H9 (cell line): ENCODE measurements around the gene H2AZ1. TPM values are rescaled to one million over a fixed set of nuclear protein-coding genes. Genes with fewer than 3 reads are reported as not detected.

Source experiments
- DNase-seq: peaks from one replicate; pipeline ENCODE4 v3.0.0-alpha.2; 2017
- H2AFZ ChIP-seq: one replicate; pipeline ENCODE4 v1.6.1; 2013; ENCODE audit warnings: mild to moderate bottlenecking, low read length, control low read depth, moderate library complexity
- H2AK5ac ChIP-seq: 2 replicates; pipeline ENCODE4 v1.6.1; 2013; ENCODE audit warnings: low read length, control low read depth, mixed read lengths; ENCODE audit not compliant: insufficient read length
- H2BK120ac ChIP-seq: one replicate; pipeline ENCODE4 v1.6.1; 2013; ENCODE audit warnings: low read depth, mild to moderate bottlenecking, low read length, control low read depth, inconsistent platforms; ENCODE audit not compliant: poor library complexity, severe bottlenecking
- H2BK12ac ChIP-seq: 2 replicates; pipeline ENCODE4 v1.6.1; 2013; ENCODE audit warnings: low read length, control low read depth, mixed read lengths, low read depth; ENCODE audit not compliant: insufficient read length
- H2BK15ac ChIP-seq: 2 replicates; pipeline ENCODE4 v1.6.1; 2013; ENCODE audit warnings: low read depth, low read length, control low read depth
- H2BK20ac ChIP-seq: one replicate; pipeline ENCODE4 v1.6.1; 2013; ENCODE audit warnings: low read depth, mild to moderate bottlenecking, low read length, control low read depth, inconsistent platforms; ENCODE audit not compliant: poor library complexity, severe bottlenecking
- H2BK5ac ChIP-seq: 2 replicates; pipeline ENCODE4 v1.6.1; 2013; ENCODE audit warnings: low read length, control low read depth, mixed read lengths; ENCODE audit not compliant: insufficient read length
- H3K14ac ChIP-seq: 2 replicates; pipeline ENCODE4 v1.6.1; 2013; ENCODE audit warnings: low read length, control low read depth; ENCODE audit not compliant: insufficient read depth
- H3K18ac ChIP-seq: 2 replicates; pipeline ENCODE4 v1.6.1; 2013; ENCODE audit warnings: low read depth, mild to moderate bottlenecking, mixed read lengths, low read length, control low read depth; ENCODE audit not compliant: insufficient read length
- H3K23ac ChIP-seq: 2 replicates; pipeline ENCODE4 v1.6.1; 2013; ENCODE audit warnings: low read length, control low read depth, mixed read lengths, low read depth; ENCODE audit not compliant: insufficient read length
- H3K23me2 ChIP-seq: 2 replicates; pipeline ENCODE4 v1.6.1; 2013; ENCODE audit warnings: low read depth, mild to moderate bottlenecking, mixed read lengths, low read length, control low read depth; ENCODE audit not compliant: insufficient read length, poor library complexity, severe bottlenecking
- H3K27ac ChIP-seq: 2 replicates; pipeline ENCODE4 v1.5.1; 2013; ENCODE audit warnings: low read length, control low read depth, mixed read lengths, low read depth; ENCODE audit not compliant: insufficient read length
- H3K27me3 ChIP-seq: 2 replicates; pipeline ENCODE4 v1.6.1; 2013; ENCODE audit warnings: low read length, control low read depth, inconsistent platforms; ENCODE audit not compliant: insufficient read depth
- H3K4ac ChIP-seq: 2 replicates; pipeline ENCODE4 v1.6.1; 2013; ENCODE audit warnings: low read depth, mild to moderate bottlenecking, control low read depth, inconsistent platforms, low read length, moderate library complexity
- H3K4me1 ChIP-seq: 2 replicates; pipeline ENCODE4 v1.6.1; 2013; ENCODE audit warnings: low read length, control low read depth, inconsistent platforms; ENCODE audit not compliant: insufficient read depth
- H3K4me2 ChIP-seq: 2 replicates; pipeline ENCODE4 v1.6.1; 2013; ENCODE audit warnings: low read length, control low read depth, mixed read lengths; ENCODE audit not compliant: insufficient read length, insufficient read depth
- H3K56ac ChIP-seq: 2 replicates; pipeline ENCODE4 v1.6.1; 2013; ENCODE audit warnings: low read depth, mild to moderate bottlenecking, mixed read lengths, low read length, control low read depth; ENCODE audit not compliant: insufficient read length
- H3K79me1 ChIP-seq: 2 replicates; pipeline ENCODE4 v1.6.1; 2013; ENCODE audit warnings: low read depth, mild to moderate bottlenecking, moderate library complexity, low read length, control low read depth, inconsistent platforms; ENCODE audit not compliant: insufficient read depth, poor library complexity, severe bottlenecking
- H3K79me2 ChIP-seq: 2 replicates; pipeline ENCODE4 v1.6.1; 2013; ENCODE audit warnings: low read length, control low read depth, inconsistent platforms; ENCODE audit not compliant: insufficient read depth
- H3K9ac ChIP-seq: 2 replicates; pipeline ENCODE4 v1.6.1; 2013; ENCODE audit warnings: low read length, control low read depth, mixed read lengths; ENCODE audit not compliant: insufficient read length; ENCODE audit errors: extremely low read depth
- H3K9me3 ChIP-seq: one replicate; pipeline ENCODE4 v1.6.1; 2013; ENCODE audit warnings: low read depth, low read length, inconsistent platforms; ENCODE audit not compliant: control insufficient read depth
- H3T11ph ChIP-seq: one replicate; pipeline ENCODE4 v1.6.1; 2013; ENCODE audit warnings: mild to moderate bottlenecking, low read length, control low read depth, inconsistent platforms
- H4K20me1 ChIP-seq: one replicate; pipeline ENCODE4 v1.6.1; 2013; ENCODE audit not compliant: control insufficient read depth, insufficient read length, insufficient read depth
- H4K5ac ChIP-seq: 2 replicates; pipeline ENCODE4 v1.6.1; 2013; ENCODE audit warnings: low read depth, mild to moderate bottlenecking, mixed read lengths, low read length, control low read depth; ENCODE audit not compliant: insufficient read length
- H4K8ac ChIP-seq: replicated peaks from 2 replicates; pipeline ENCODE4 v1.6.1; 2013; ENCODE audit warnings: low read length, control low read depth, mixed read lengths, low read depth; ENCODE audit not compliant: insufficient read length
- H4K91ac ChIP-seq: 2 replicates; pipeline ENCODE4 v1.6.1; 2013; ENCODE audit warnings: low read depth, mild to moderate bottlenecking, moderate library complexity, mixed read lengths, low read length, control low read depth; ENCODE audit not compliant: insufficient read length
- H3K27ac Mint-ChIP-seq, 3 experiments: 2 replicates in 2 of 3; 3 replicates in 1 of 3; pipeline ENCODE4 v1.8.0; 2020 to 2021; ENCODE audit warnings: mixed read lengths in 3 of 3, mild to moderate bottlenecking in 1 of 3, moderate library complexity in 1 of 3
- H3K27me3 Mint-ChIP-seq: 2 replicates; pipeline ENCODE4 v1.8.0; 2021; ENCODE audit warnings: low read depth, mild to moderate bottlenecking, moderate library complexity, mixed read lengths
- H3K36me3 Mint-ChIP-seq, 3 experiments: 2 replicates in 2 of 3; 3 replicates in 1 of 3; pipeline ENCODE4 v1.8.0; 2020 to 2021; ENCODE audit warnings: low read depth in 3 of 3, mixed read lengths in 3 of 3; ENCODE audit not compliant: insufficient read depth in 1 of 3
- H3K4me1 Mint-ChIP-seq, 2 experiments: 2 replicates each; pipeline ENCODE4 v1.8.0; 2020; ENCODE audit warnings: mixed read lengths in 2 of 2
- H3K4me3 Mint-ChIP-seq, 2 experiments: 2 replicates in 1 of 2; 3 replicates in 1 of 2; pipeline ENCODE4 v1.8.0; 2020 to 2021; ENCODE audit warnings: mild to moderate bottlenecking in 2 of 2, mixed read lengths in 2 of 2, moderate library complexity in 1 of 2
- H3K9me3 Mint-ChIP-seq, 2 experiments: 2 replicates in 1 of 2; 3 replicates in 1 of 2; pipeline ENCODE4 v1.8.0; 2020; ENCODE audit warnings: mild to moderate bottlenecking in 2 of 2, mixed read lengths in 2 of 2, moderate library complexity in 1 of 2
- CTCF ChIP-seq: fragments of 200-600 bp; sonication (generic); conservative IDR thresholded peaks from 3 replicates; pipeline ENCODE4 v1.8.0; 2021; ENCODE audit warnings: antibody characterized with exemption, mild to moderate bottlenecking
- WGBS: extraction: QIAGEN DNeasy Blood & Tissue Kit; methylation state at CpG from one replicate; pipeline ENCODE4 v1.1.7; 2013; ENCODE audit warnings: missing lambda C conversion rate, low lambda C conversion rate, mixed read lengths; ENCODE audit not compliant: insufficient read length; ENCODE audit errors: extremely low coverage; 5-methylcytosine and 5-hydroxymethylcytosine counted together
- total RNA-seq: library from RNA; stranded (reverse); gene quantifications from 2 replicates; pipeline ENCODE4 v1.2.1, GENCODE V29; 2021

The H2AZ1 gene
- total RNA-seq, 1 experiment from 2014 or later = 811 TPM

GRCh38 chr4:99917575-99917974 lies 32.5 kb downstream of the H2AZ1 start:
- Histone ChIP-seq H2BK5ac (no peak overlapping the region), H3K4me2 (no peak overlapping the region), H3K23me2 (no peaks in the 10 kb centered on the region), H3K18ac (no peak overlapping the region), H3K9ac (no peak overlapping the region), H3K4ac (no peak overlapping the region), H3K79me1 (no peaks in the 10 kb centered on the region), H2BK120ac (no peak overlapping the region), H3K27me3 (no peaks in the 10 kb centered on the region), H3K9me3 (no peaks in the 10 kb centered on the region), H4K20me1 (no peaks in the 10 kb centered on the region), H3K4me1 (no peaks in the 10 kb centered on the region), H4K8ac (no peak overlapping the region), H2AFZ (no peak overlapping the region), H2BK12ac (no peak overlapping the region), H3K27ac (no peak overlapping the region), H3K23ac (no peak overlapping the region), H4K91ac (no peak overlapping the region), H2AK5ac (no peak overlapping the region), H4K5ac (no peak overlapping the region), H3K56ac (no peak overlapping the region), H2BK15ac (no peak overlapping the region), H3T11ph (no peak overlapping the region), H3K14ac (no peak overlapping the region), H3K79me2 (no peaks in the 10 kb centered on the region; the same call in 1 of the 2 replicates), H2BK20ac (no peak overlapping the region)
- no peaks in the 10 kb centered on the region for H3K27me3 Mint-ChIP-seq
- DNase-seq = no peak
- H3K36me3 Mint-ChIP-seq = peaks cover 16 to 34% (median 32%) of the 10 kb centered on the region in 3 experiments
- H3K9me3 Mint-ChIP-seq = no peaks in the 10 kb centered on the region
- no peak for TF ChIP-seq CTCF
- no peak overlapping the region for H3K27ac Mint-ChIP-seq
- no peak overlapping the region for H3K4me3 Mint-ChIP-seq
- H3K4me1 Mint-ChIP-seq = no peaks in the 10 kb centered on the region
- no CpG with 5 or more reads among the region's 3 CpGs for WGBS
